ENCODE measurements around the gene TPSB2.
"Not testable (repeated sequence)": the region's sequence is repeated elsewhere in the genome, so short reads cannot be mapped to it uniquely, and the experiment has no call there.

Gene TPSB2

DNA sequence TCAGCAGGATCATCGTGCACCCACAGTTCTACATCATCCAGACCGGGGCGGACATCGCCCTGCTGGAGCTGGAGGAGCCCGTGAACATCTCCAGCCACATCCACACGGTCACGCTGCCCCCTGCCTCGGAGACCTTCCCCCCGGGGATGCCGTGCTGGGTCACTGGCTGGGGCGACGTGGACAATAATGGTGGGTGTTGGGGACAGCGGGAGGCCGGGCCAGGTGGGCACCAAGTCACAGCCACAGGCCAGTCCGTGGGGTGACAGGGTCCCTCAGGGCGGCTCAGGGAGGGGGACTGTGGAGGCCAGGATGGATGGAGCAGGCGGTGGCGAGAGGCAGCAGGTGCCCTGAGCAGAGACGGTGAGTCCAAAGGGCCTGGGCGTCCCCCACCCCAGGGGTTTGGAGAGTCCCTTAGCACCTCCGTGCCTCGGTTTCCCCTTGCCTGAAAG lies 26.9 kb upstream of the TPSB2 start:
- Histone ChIP-seq H4K20me1 (ENCODE audit: insufficient read depth, low read length) (no peaks in the 10 kb centered on the region), H3K27ac (ENCODE audit: low read length) (no peak overlapping the region), H3K79me2 (ENCODE audit: low read length) (no peaks in the 10 kb centered on the region), H3K9ac (ENCODE audit: low read length) (no peak overlapping the region), H3K36me3 (replicated peaks; ENCODE audit: insufficient read depth, low read length) (no peaks in the 10 kb centered on the region), H3K9me3 (replicated peaks; ENCODE audit: insufficient read depth, low read length) (no peaks in the 10 kb centered on the region), H3K4me3 (ENCODE audit: low read length) (no peak overlapping the region), H3F3A (ENCODE audit: insufficient read depth, low read length) (no peaks in the 10 kb centered on the region), H3K9me2 (replicated peaks; ENCODE audit: insufficient read depth, low read length) (no peaks in the 10 kb centered on the region), H3K4me2 (ENCODE audit: low read depth, low read length) (no peak overlapping the region), H2AFZ (ENCODE audit: low read length) (no peak overlapping the region), H3K27me3 (replicated peaks; ENCODE audit: insufficient read depth, low read length) (peaks cover 58% of the 10 kb centered on the region), H3K4me1 (ENCODE audit: low read length) (no peaks in the 10 kb centered on the region)
- TF ChIP-seq, protein P1, sequence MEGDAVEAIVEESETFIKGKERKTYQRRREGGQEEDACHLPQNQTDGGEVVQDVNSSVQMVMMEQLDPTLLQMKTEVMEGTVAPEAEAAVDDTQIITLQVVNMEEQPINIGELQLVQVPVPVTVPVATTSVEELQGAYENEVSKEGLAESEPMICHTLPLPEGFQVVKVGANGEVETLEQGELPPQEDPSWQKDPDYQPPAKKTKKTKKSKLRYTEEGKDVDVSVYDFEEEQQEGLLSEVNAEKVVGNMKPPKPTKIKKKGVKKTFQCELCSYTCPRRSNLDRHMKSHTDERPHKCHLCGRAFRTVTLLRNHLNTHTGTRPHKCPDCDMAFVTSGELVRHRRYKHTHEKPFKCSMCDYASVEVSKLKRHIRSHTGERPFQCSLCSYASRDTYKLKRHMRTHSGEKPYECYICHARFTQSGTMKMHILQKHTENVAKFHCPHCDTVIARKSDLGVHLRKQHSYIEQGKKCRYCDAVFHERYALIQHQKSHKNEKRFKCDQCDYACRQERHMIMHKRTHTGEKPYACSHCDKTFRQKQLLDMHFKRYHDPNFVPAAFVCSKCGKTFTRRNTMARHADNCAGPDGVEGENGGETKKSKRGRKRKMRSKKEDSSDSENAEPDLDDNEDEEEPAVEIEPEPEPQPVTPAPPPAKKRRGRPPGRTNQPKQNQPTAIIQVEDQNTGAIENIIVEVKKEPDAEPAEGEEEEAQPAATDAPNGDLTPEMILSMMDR (IDR thresholded peaks at IDR 0.05; ENCODE audit: low read length) = no peak
- TF ChIP-seq EZH2phosphoT487 (IDR thresholded peaks at IDR 0.05; ENCODE audit: low read length) (no peak), EZH2 (optimal IDR thresholded peaks at IDR 0.05; ENCODE audit: low read depth, low read length) (no peak)
- no peak for DNase-seq

DNA sequence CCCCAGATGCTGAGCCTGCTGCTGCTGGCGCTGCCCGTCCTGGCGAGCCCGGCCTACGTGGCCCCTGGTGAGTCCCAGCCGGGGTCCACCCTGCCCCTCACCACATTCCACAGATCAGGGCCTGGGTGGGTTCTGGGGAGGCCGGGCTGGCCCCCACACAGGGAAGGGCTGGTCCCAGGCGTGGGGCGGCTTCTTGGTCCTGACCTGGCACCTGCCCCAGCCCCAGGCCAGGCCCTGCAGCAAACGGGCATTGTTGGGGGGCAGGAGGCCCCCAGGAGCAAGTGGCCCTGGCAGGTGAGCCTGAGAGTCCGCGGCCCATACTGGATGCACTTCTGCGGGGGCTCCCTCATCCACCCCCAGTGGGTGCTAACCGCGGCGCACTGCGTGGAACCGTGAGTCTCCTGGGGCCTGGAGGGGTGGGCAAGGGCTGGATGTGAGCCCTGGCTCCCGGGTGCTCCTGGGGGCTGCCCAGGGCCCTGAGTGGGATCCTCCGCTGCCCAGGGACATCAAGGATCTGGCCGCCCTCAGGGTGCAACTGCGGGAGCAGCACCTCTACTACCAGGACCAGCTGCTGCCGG lies 26.4 kb upstream of the TPSB2 start:
- not testable (repeated sequence) for H3K4me3 ChIP-seq (ENCODE audit: low read length); H3K9ac ChIP-seq (ENCODE audit: low read length); DNase-seq; H3K36me3 ChIP-seq (replicated peaks; ENCODE audit: insufficient read depth, low read length); H3K9me3 ChIP-seq (replicated peaks; ENCODE audit: insufficient read depth, low read length); H2AFZ ChIP-seq (ENCODE audit: low read length); H3K27ac ChIP-seq (ENCODE audit: low read length); H3K9me2 ChIP-seq (replicated peaks; ENCODE audit: insufficient read depth, low read length); H3K4me2 ChIP-seq (ENCODE audit: low read depth, low read length); H3K4me1 ChIP-seq (ENCODE audit: low read length); H3F3A ChIP-seq (ENCODE audit: insufficient read depth, low read length); H3K79me2 ChIP-seq (ENCODE audit: low read length); H4K20me1 ChIP-seq (ENCODE audit: insufficient read depth, low read length)
- peaks cover 53% of the 10 kb centered on the region for H3K27me3 ChIP-seq (replicated peaks; ENCODE audit: insufficient read depth, low read length)

DNA sequence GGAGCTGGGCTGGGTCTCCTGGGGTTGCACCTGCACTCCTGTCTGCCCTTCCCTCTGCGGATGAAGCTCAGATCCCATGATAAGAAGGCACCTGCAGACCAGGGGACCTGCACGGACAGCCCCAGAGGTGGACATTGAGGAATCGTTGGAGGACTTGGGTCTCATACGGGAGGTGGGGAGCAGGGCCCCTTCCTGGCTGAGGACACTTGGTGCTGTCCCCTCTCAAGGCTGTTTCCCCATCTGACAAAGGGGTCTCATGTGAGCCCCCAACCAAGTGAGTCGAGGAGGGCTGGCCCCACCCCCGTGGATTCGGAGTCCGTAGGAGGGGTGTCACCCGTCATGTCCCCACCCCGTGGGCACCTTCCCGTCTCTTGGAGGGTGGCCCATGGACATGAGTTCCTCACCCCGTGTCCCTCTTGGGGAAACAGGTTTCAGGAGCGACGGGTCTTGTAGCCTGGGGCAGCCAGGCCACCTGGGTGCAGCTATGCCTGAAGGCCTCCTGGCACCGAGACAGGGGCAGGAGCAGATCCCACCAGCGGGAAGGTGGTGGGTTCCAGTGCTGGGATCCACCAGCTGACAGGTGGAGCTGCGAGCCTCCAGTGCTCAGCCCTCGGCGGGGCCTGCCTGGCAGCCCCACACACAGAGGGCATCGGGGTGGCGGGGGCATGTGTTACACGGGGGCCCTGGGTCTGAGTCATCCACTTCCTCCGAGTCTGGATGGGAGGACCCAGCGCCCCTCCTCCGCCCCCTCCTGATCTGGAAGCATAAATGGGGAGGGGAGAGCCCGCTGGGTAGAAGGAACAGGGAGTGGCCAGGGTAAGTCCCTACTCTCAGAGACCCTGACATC lies 25.5 kb upstream of the TPSB2 start, which contains the start of gene TPSD1:
Gene TPSD1, plus strand, starts transcription at position 794 of the 847 bp plus-strand sequence. CDS start 212 bp downstream, outside the sequence.
- H3K79me2 ChIP-seq (ENCODE audit: low read length); H3K4me3 ChIP-seq (ENCODE audit: low read length); H3K4me1 ChIP-seq (ENCODE audit: low read length); H3K9ac ChIP-seq (ENCODE audit: low read length); H3K9me2 ChIP-seq (replicated peaks; ENCODE audit: insufficient read depth, low read length); H3K27ac ChIP-seq (ENCODE audit: low read length); H4K20me1 ChIP-seq (ENCODE audit: insufficient read depth, low read length); H3K4me2 ChIP-seq (ENCODE audit: low read depth, low read length); H3K9me3 ChIP-seq (replicated peaks; ENCODE audit: insufficient read depth, low read length); H3F3A ChIP-seq (ENCODE audit: insufficient read depth, low read length); H2AFZ ChIP-seq (ENCODE audit: low read length); H3K36me3 ChIP-seq (replicated peaks; ENCODE audit: insufficient read depth, low read length); DNase-seq: not testable (repeated sequence)
- peaks cover 44% of the 10 kb centered on the region for H3K27me3 ChIP-seq (replicated peaks; ENCODE audit: insufficient read depth, low read length)

DNA sequence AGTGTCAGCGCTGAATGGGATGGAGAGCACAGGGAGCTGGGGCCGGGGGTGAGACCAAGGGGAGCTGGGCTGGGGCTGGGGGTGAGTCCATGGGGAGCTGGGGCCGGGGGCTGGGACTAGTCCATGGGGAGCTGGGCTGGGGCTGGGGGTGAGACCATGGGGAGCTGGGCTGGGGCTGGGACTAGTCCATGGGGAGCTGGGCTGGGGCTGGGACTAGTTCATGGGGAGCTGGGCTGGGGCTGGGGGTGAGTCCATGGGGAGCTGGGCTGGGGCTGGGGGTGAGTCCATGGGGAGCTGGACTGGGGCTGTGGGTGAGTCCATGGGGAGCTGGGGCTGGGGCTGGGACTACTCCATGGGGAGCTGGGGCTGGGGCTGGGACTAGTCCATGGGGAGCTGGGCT lies 24.8 kb upstream of the TPSB2 start:
- DNase-seq; H3F3A ChIP-seq (ENCODE audit: insufficient read depth, low read length); H4K20me1 ChIP-seq (ENCODE audit: insufficient read depth, low read length); H2AFZ ChIP-seq (ENCODE audit: low read length); H3K4me3 ChIP-seq (ENCODE audit: low read length); H3K79me2 ChIP-seq (ENCODE audit: low read length); H3K27ac ChIP-seq (ENCODE audit: low read length); H3K9me3 ChIP-seq (replicated peaks; ENCODE audit: insufficient read depth, low read length); H3K4me1 ChIP-seq (ENCODE audit: low read length); H3K36me3 ChIP-seq (replicated peaks; ENCODE audit: insufficient read depth, low read length); H3K9ac ChIP-seq (ENCODE audit: low read length); H3K4me2 ChIP-seq (ENCODE audit: low read depth, low read length); H3K9me2 ChIP-seq (replicated peaks; ENCODE audit: insufficient read depth, low read length): not testable (repeated sequence)
- peaks cover 37% of the 10 kb centered on the region for H3K27me3 ChIP-seq (replicated peaks; ENCODE audit: insufficient read depth, low read length)

DNA sequence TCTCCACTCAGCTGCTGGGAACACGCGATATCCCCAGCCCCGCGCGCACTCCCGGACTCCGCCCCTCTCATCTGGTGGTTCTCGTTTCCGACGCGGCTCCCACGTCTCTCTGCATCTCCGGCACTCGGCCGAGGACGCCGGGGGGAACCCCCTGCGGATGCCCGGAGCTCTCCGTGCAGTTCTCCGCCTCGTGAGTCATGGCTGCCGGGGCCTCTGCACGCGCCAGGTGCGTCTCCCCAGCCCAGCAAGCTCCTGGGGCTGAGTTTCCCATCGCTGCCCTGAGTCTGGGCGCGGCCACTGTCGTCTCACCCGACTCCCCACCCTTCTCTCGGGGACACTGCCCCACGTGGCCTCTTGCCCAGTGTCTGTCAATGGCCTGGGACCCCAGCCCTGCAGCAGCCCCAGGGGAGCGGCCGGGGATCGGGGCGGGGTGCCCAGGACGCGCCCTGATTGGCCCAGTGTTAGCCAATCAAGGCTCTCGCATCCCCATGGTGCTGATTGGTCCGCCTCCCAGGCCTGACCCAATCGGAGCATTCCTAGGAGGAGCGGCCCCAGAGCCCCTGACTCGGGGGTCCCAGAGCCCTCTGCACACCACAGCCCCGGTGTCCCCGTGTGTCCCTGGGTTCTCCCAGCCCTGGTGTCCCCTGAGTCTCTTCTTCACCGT lies 23.8 kb upstream of the TPSB2 start:
- H3K4me3 ChIP-seq (ENCODE audit: low read length); H3K27ac ChIP-seq (ENCODE audit: low read length); H3K36me3 ChIP-seq (replicated peaks; ENCODE audit: insufficient read depth, low read length); H3K79me2 ChIP-seq (ENCODE audit: low read length); H3K4me1 ChIP-seq (ENCODE audit: low read length); H3K4me2 ChIP-seq (ENCODE audit: low read depth, low read length); DNase-seq; H3K9ac ChIP-seq (ENCODE audit: low read length); H3K9me3 ChIP-seq (replicated peaks; ENCODE audit: insufficient read depth, low read length); H2AFZ ChIP-seq (ENCODE audit: low read length); H3K9me2 ChIP-seq (replicated peaks; ENCODE audit: insufficient read depth, low read length); H3F3A ChIP-seq (ENCODE audit: insufficient read depth, low read length); H4K20me1 ChIP-seq (ENCODE audit: insufficient read depth, low read length): not testable (repeated sequence)
- peaks cover 27% of the 10 kb centered on the region for H3K27me3 ChIP-seq (replicated peaks; ENCODE audit: insufficient read depth, low read length)

DNA sequence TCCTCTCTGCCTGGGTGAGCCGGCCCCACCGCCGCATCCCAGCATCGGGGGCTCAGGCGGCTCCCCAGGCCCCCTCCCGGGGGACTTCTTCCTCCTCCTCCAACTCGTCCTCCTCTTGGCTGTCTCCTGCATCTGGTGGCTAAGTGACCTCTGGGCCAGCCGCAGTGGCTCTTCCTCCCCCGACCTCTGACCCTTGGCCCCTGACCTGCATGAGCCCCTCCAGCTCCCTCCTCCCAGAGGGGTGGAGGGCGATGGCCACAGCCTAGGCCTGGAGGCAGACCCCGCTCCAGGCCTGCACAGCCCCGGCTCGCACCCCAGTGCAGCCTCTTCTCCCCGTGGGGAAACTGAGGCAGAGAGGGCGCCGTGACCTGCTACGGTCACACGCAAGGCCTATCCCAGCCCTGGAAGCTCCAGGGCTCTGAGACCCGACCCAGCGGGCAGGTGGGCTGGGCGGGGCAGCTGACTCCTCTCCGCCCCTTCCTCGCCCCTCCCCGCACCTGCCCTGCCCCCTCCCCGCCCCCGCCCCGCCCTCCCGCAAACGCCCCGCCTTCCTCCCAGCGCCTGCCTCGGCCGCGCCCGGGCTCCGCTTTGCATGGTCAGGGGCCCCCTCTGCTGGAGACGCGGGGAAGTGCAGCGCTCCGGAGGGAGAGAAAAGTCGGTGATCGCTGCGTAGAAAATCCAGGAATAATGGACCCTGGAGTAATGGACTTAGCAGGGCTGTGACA lies 19.2 kb upstream of the TPSB2 start:
- not testable (repeated sequence) for H3K4me2 ChIP-seq (ENCODE audit: low read depth, low read length); H3K9me3 ChIP-seq (replicated peaks; ENCODE audit: insufficient read depth, low read length); H4K20me1 ChIP-seq (ENCODE audit: insufficient read depth, low read length); H3K9me2 ChIP-seq (replicated peaks; ENCODE audit: insufficient read depth, low read length); H3K36me3 ChIP-seq (replicated peaks; ENCODE audit: insufficient read depth, low read length); H3K9ac ChIP-seq (ENCODE audit: low read length); DNase-seq; H3K4me1 ChIP-seq (ENCODE audit: low read length); H3F3A ChIP-seq (ENCODE audit: insufficient read depth, low read length); H2AFZ ChIP-seq (ENCODE audit: low read length); H3K4me3 ChIP-seq (ENCODE audit: low read length); H3K79me2 ChIP-seq (ENCODE audit: low read length); H3K27ac ChIP-seq (ENCODE audit: low read length)
- H3K27me3 ChIP-seq (replicated peaks; ENCODE audit: insufficient read depth, low read length) = peaks cover 35% of the 10 kb centered on the region
